DND-41 (cell line): ENCODE data around the gene CGB2.

Source experiments
- CTCF ChIP-seq: IDR thresholded peaks from 2 replicates; pipeline ENCODE4 v1.5.1; 2012; ENCODE audit warnings: borderline replicate concordance, low read length, moderate library complexity, mild to moderate bottlenecking; ENCODE audit not compliant: poor library complexity, severe bottlenecking; ENCODE audit errors: extremely low read depth
- EZH2 ChIP-seq: IDR thresholded peaks from 3 replicates; pipeline ENCODE4 v1.6.1; 2012; ENCODE audit warnings: borderline replicate concordance, low read depth, mild to moderate bottlenecking, moderate library complexity, low read length, inconsistent platforms; ENCODE audit not compliant: severe bottlenecking

- TF ChIP-seq CTCF (peak; percentile 32), EZH2 (no peak)
Measured at GRCh38 chr19:49017666-49018351, 13.9 kb upstream of the CGB2 start.
